22Rv1 (cell line): ENCODE measurements around the gene TENM4.

ENCODE experiments used
- H3K27ac ChIP-seq: fragments of 450-650 bp; 2 replicates; pipeline ENCODE4 v1.5.1; 2017
- ZFX ChIP-seq: fragments of 450-650 bp; IDR thresholded peaks from 2 replicates; pipeline ENCODE4 v1.6.1; 2017; ENCODE audit warnings: antibody characterized with exemption, borderline replicate concordance
- TF ChIP-seq, protein P1 (sequence below): fragments of 450-650 bp; IDR thresholded peaks from 2 replicates; pipeline ENCODE4 v1.5.1; 2017; ENCODE audit warnings: mild to moderate bottlenecking

Gene TENM4

DNA sequence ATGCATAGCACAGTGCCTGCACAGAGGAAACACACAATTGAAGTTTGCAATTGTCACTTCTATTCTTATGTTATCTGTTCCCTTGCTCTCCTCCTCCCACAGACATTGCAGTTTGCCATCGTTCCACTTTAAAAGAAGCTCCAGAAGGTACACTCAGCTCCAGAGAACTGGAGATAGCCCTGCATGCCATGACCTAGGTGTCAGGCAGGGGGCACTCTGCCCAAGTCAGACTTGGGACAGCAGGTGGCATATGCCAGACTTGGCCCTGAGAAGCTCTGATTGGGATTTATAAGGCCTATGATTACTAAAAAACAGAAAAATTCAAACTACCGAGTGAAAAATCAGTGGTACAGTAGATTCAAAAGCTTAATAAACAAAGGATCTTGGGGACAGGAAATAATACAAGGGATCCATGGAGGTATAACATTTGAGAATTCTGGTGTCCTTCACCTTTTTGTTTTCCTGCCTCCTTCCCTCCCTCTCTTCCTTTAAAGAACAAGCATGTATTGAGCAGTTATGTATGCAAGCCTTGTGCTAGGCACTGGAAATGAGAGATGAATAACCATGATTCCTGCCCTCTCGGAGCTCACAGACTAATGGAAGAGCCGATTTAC is 40.0 kb downstream of the TENM4 start:
- no peak overlapping the region for H3K27ac ChIP-seq
- no peak for TF ChIP-seq ZFX
- TF ChIP-seq, protein P1, sequence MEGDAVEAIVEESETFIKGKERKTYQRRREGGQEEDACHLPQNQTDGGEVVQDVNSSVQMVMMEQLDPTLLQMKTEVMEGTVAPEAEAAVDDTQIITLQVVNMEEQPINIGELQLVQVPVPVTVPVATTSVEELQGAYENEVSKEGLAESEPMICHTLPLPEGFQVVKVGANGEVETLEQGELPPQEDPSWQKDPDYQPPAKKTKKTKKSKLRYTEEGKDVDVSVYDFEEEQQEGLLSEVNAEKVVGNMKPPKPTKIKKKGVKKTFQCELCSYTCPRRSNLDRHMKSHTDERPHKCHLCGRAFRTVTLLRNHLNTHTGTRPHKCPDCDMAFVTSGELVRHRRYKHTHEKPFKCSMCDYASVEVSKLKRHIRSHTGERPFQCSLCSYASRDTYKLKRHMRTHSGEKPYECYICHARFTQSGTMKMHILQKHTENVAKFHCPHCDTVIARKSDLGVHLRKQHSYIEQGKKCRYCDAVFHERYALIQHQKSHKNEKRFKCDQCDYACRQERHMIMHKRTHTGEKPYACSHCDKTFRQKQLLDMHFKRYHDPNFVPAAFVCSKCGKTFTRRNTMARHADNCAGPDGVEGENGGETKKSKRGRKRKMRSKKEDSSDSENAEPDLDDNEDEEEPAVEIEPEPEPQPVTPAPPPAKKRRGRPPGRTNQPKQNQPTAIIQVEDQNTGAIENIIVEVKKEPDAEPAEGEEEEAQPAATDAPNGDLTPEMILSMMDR = peak; percentile 77

DNA sequence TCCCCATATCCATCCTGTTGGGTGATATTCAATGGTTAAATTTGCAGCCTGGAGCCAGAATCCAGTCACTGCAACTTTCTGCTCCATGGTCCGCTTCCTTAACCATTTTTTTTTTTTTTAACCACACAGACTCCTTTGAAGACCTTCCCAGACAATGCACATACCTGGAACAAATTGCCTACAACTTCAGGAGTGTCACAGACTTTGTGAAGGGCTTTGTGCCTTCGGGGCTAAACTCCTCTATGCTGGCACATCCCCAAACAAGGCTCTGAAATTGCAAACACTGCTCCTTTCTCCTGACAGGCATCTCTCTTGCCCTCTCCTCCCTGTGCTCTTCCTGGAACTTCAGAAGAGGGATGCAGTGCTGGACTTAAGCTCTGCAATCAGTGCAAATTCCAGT is 40.6 kb downstream of the TENM4 start:
- no peak overlapping the region for H3K27ac ChIP-seq
- TF ChIP-seq, protein P1 = no peak
- TF ChIP-seq ZFX = no peak

DNA sequence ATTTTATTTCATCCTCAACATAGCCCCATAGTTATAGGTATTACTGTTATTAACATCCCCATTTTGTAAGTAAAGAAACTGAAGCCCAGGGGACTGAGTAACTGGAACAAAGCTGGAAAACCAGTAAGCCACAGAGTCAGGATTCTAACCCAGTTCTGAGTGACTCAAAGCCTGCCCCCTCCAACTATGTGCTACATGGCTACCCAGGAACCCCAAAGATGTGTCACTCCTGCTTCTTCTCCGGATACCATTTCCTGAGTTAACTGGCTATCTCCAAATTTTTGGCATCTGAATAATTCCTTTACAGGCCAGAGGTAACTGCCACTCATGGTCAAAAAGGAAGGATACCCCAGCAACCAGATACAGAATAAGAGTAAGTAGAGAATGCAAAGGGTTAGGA is 43.6 kb downstream of the TENM4 start:
- no peak overlapping the region for H3K27ac ChIP-seq
- TF ChIP-seq, protein P1 = no peak
- no peak for TF ChIP-seq ZFX

DNA sequence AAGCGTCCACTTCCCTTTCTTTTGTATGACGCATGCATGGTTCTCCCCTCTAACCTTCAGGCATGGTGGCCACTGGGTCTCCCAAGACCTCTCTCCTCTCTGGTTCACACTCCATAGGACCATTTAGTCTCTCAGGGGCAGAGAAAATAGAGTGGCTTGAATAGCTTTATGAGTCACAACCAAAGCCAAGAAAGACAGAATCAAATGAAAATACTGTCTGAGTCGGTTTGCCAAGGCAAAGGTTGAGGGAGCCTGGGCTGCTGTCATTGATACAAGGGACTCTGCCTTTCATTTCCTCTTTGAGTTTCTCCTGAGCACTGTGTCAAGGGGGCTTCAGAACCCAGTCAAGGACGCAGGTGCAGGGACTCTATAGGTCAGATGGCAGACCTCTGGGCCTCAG is 44.2 kb downstream of the TENM4 start:
- no peak overlapping the region for H3K27ac ChIP-seq
- no peak for TF ChIP-seq ZFX
- TF ChIP-seq, protein P1 = no peak

DNA sequence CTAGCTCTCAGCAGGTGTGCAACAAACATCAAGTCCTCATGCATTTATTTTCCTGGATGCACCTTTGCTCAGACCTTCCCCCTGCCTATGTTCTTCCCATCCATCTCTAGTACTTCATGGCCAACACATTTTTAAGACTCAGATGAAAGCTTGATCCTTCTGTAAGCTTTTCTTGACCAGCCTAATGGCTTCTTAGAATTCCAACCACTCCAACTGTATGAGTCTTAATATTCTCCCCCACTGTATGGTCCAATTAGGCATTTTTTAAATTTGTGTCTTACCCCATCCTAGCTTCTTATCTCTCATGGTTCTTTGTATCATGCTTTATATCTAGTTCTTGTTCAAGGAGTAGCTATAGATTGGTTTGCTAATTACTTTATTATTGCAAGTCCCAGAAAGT is 44.8 kb downstream of the TENM4 start:
- TF ChIP-seq, protein P1 = no peak
- TF ChIP-seq ZFX = no peak
- H3K27ac ChIP-seq = no peak overlapping the region

DNA sequence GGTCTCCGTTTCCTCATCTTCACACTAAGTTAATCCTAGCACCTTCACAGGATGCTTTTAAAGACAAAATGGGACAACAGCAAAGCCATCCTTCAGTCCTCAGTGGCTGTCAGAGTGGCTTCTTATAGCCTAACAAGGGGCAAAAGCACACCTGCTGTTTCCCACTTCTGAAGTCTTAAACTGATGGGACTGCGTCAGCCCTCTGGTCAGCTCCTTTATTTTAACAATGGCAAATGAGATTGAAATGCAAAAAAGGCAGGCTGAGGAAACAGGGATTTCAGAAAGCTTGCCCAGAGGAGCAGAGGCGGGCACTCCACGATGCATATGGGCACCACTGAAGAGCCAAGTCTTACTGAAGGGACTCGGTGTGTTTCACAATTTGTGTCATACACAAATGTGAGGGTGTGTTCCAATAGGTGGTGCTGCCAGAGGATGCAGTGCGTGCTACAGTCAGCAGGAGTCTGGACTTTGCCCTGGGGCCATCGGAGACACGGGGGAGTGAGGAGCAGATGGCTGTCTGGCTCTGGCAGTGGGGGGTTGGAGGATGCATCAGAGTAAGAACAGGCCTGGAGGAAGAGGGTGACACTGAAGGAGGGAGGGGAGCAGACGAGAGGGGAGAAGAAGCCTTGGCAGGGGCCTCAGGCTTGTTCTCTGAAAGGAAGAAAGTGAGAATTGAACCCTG is 47.3 kb downstream of the TENM4 start:
- no peak overlapping the region for H3K27ac ChIP-seq
- no peak for TF ChIP-seq ZFX

DNA sequence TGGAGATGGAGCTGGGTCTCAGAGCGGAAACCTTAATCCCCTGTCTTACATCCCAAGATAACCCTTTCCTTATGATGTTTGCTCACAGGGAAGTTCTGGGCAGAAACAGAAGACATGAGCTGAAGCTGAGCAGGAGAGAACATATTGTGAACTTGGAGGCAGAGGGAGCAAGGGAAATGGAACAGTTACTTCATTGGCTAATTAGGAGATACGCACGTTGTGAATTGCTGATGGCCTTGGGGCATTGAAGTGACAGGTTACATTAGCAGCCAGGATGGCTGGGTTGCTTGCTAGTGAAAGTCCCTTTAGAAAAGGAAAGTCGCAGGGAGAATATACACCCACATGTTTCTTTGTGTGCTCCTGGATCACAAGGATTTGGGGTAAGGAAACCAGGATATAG is 48.7 kb downstream of the TENM4 start:
- no peak for TF ChIP-seq ZFX
- TF ChIP-seq, protein P1 = no peak
- H3K27ac ChIP-seq = no peak overlapping the region
